ENCODE results near the gene EGFL6.

Gene EGFL6

DNA sequence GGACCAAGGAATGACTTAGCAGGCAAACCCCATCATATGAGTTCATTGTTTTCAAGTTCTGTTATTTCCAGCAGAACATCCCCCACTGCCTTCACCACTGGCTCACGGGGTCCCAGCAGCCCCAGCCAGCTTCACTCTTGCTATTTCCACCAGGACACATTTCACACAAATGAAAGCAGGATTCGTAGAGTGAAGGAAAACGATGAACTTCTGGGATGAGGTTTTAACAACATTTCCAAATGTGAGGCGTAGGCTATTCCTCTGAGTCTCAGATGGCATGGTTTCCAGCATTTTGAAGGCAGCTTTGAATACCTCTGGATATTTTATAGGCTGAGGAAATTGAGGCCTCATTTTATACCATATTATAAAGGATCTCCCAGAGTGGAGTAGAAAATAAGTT lies 32.9 kb upstream of the EGFL6 start:
- DNase-seq (ENCODE audit: extremely low read depth, low read depth): no peak
- TF ChIP-seq, protein P1, sequence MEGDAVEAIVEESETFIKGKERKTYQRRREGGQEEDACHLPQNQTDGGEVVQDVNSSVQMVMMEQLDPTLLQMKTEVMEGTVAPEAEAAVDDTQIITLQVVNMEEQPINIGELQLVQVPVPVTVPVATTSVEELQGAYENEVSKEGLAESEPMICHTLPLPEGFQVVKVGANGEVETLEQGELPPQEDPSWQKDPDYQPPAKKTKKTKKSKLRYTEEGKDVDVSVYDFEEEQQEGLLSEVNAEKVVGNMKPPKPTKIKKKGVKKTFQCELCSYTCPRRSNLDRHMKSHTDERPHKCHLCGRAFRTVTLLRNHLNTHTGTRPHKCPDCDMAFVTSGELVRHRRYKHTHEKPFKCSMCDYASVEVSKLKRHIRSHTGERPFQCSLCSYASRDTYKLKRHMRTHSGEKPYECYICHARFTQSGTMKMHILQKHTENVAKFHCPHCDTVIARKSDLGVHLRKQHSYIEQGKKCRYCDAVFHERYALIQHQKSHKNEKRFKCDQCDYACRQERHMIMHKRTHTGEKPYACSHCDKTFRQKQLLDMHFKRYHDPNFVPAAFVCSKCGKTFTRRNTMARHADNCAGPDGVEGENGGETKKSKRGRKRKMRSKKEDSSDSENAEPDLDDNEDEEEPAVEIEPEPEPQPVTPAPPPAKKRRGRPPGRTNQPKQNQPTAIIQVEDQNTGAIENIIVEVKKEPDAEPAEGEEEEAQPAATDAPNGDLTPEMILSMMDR (IDR thresholded peaks at IDR 0.05; ENCODE audit: low read depth, low read length): no peak

DNA sequence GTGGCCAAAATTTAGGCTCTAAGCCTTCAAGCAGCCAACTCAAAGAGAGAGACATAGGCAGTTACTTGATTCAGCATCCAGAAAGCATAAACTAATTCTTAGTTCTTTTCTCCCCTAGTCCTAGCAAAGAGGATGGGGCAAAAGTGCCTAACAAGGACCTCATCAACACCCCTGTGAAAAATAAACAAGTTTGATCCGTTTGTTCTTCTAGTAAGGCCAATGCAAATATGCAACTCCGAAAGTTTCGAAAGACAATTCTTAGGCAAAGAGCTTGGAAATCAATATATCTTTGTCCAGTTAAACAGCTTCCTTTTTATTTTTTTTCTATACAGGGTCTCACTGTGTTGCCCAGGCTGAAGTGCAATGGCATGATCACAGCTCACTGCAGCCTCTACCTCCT lies 31.0 kb upstream of the EGFL6 start:
- TF ChIP-seq, protein P1 (IDR thresholded peaks at IDR 0.05; ENCODE audit: low read depth, low read length): no peak
- DNase-seq (ENCODE audit: extremely low read depth, low read depth): no peak

DNA sequence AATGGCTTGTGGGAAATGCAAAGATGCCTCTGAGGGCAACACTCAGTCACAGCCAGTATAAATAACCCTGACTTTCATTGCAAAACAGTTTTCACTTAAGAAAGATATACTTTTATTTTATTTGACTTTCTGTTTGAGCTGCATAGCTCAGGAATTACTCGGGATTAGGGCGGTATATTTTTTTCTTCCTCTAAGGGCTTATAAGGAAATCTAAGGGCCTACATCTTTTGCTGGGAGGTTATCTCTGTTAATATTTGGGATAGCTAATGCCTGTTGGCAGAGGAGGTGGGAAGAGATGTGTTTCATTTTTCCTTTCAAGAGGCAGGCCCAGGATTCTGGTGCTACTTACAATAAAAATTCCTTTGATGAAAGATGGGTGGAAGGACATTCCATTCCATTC lies 28.8 kb upstream of the EGFL6 start:
- TF ChIP-seq, protein P1 (IDR thresholded peaks at IDR 0.05; ENCODE audit: low read depth, low read length): no peak
- no peak for DNase-seq (ENCODE audit: extremely low read depth, low read depth)

DNA sequence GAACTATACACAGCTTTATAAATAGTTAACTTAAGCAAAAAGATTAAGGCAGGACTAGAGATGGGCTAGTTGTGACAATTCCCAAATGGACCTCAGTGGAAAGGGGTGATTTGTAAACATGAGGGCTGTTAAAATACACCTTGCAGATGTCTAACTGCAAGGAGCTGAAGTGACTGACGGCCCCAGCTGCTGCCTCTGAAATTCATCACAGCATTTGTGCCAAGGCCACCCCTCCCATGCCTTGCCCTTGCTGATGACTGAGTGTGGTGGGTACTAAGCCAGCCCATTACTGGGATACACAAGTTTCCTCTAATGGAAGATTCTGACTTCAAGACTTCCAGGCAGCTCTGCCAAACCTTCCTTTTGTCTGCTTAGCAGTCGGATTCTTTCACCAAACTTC lies 23.7 kb upstream of the EGFL6 start:
- TF ChIP-seq, protein P1 (IDR thresholded peaks at IDR 0.05; ENCODE audit: low read depth, low read length): no peak
- no peak for DNase-seq (ENCODE audit: extremely low read depth, low read depth)

DNA sequence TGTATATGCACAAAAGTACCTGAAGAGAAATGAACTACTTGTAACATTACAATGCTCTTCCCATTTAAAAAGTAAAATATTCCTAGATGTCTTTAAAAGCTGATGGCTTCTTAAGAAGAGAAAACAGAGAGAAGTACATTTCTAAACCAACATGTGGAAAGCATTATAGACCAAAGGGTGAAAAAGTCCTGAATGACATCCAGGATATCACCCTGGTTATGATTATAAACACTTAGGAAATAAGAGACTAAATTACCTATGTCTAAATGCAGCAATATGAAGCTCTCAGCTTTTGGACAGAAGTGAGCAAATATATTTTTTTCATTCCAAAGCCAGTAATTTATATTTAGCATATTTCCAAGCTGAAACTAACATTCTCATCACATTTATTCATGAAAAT lies 21.7 kb upstream of the EGFL6 start:
- DNase-seq (ENCODE audit: extremely low read depth, low read depth): peak; percentile 7
- TF ChIP-seq, protein P1 (IDR thresholded peaks at IDR 0.05; ENCODE audit: low read depth, low read length): no peak

DNA sequence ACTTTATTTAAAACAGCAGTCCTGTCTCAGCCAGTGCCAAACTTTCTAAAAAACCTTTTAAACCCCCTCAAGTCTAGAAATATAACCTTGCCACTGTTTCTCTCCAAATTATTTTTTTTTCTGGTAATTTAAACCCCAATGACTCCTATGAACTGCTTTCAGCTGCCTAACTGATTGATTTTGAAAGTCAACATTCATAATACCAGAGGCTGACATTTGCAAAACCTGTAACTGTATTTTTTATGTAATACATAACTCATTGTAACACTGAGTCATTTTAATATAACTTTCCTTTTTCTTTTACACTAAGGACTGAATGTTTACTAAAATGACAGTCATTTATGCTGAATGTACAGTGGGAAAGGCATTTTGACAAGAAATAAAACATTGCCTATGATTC lies 19.1 kb upstream of the EGFL6 start:
- TF ChIP-seq, protein P1 (IDR thresholded peaks at IDR 0.05; ENCODE audit: low read depth, low read length): no peak
- no peak for DNase-seq (ENCODE audit: extremely low read depth, low read depth)

DNA sequence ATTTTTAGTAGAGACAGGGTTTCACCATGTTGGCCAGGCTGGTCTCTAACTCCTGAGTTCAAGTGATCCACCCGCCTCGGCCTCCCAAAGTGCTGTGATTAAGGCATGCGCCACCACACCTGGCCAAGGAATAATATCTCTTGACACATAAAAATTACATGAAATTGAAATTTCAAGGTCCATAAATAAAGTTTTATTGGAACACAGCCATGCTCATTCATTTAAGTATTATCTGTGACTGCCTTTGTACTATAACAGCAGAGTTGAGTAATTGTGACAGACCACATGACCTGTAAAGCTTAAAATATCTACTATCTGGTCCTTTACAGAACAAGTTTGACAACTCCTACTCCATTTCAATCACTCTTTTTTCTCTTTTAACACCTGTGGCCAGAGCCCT lies 17.8 kb upstream of the EGFL6 start:
- no peak for DNase-seq (ENCODE audit: extremely low read depth, low read depth)
- TF ChIP-seq, protein P1 (IDR thresholded peaks at IDR 0.05; ENCODE audit: low read depth, low read length): no peak
